Prostate gland (tissue), 2 donors: ENCODE measurements around the gene C18orf63. TPM values are rescaled to one million over a fixed set of nuclear protein-coding genes. Genes with fewer than 3 reads are reported as not detected.

ENCODE experiments used
- DNase-seq: peaks from one replicate; pipeline ENCODE4 v3.0.0-alpha.2; 2019; ENCODE audit warnings: low spot score
- H3K27ac ChIP-seq, 2 donors: fragments of 200-600 bp; sonication (generic); 2 replicates each; pipeline ENCODE4 v1.5.1; 2017 to 2019
- H3K27me3 ChIP-seq: fragments of 200-600 bp; sonication (generic); replicated peaks from 2 replicates; pipeline ENCODE4 v1.5.1; 2019; ENCODE audit not compliant: insufficient read depth
- H3K36me3 ChIP-seq, 2 donors: fragments of 200-600 bp; sonication (generic); 1 replicate in 1 of 2; 2 replicates in 1 of 2; pipeline versions ENCODE4 v1.5.1 to v1.8.1; 2017 to 2019
- H3K4me1 ChIP-seq: fragments of 200-600 bp; sonication (generic); replicated peaks from 2 replicates; pipeline ENCODE4 v1.5.1; 2019
- H3K4me3 ChIP-seq, 2 donors: fragments of 200-600 bp; sonication (generic); 2 replicates each; pipeline ENCODE4 v1.5.1; 2017 to 2019
- H3K9me3 ChIP-seq: fragments of 200-600 bp; sonication (generic); 2 replicates; pipeline ENCODE4 v1.5.1; 2017
- POLR2A ChIP-seq: fragments of 450-650 bp; IDR thresholded peaks from one replicate; pipeline ENCODE4 v1.6.1; 2016; ENCODE audit warnings: antibody characterized with exemption, mild to moderate bottlenecking
- POLR2AphosphoS5 ChIP-seq: sonication (generic); formaldehyde crosslinking; IDR thresholded peaks from one replicate; pipeline ENCODE4 v1.6.1; 2017; ENCODE audit warnings: antibody characterized with exemption
- WGBS: methylation state at CpG from one replicate; pipeline ENCODE4 v1.1.5; 2018; 5-methylcytosine and 5-hydroxymethylcytosine counted together
- intact Hi-C: fragments of 100-400 bp; cut with DNase I; formaldehyde crosslinking; loops from one replicate; pipeline ENCODE4 v1.14.2; 2022
- total RNA-seq, 2 donors: library from RNA; depleted of rRNA; stranded (reverse); fragments of >200 nt; gene quantifications; one replicate each; pipeline ENCODE4 v1.1.0, GENCODE V29; 2016
- TF ChIP-seq, protein P1 (sequence below), 4 experiments: fragments of 200-600 bp in 2 of 4; fragments of 450-650 bp in 2 of 4; sonication (generic) in 2 of 4; IDR thresholded peaks; 1 replicate in 3 of 4; 2 replicates in 1 of 4; pipeline ENCODE4 v1.5.1; 2016 to 2019; ENCODE audit warnings: antibody characterized with exemption in 4 of 4, mild to moderate bottlenecking in 2 of 4, moderate library complexity in 2 of 4

The C18orf63 gene
- total RNA-seq, 2 donors from 2014 or later: 4.7 TPM; not detected in 1

DNA sequence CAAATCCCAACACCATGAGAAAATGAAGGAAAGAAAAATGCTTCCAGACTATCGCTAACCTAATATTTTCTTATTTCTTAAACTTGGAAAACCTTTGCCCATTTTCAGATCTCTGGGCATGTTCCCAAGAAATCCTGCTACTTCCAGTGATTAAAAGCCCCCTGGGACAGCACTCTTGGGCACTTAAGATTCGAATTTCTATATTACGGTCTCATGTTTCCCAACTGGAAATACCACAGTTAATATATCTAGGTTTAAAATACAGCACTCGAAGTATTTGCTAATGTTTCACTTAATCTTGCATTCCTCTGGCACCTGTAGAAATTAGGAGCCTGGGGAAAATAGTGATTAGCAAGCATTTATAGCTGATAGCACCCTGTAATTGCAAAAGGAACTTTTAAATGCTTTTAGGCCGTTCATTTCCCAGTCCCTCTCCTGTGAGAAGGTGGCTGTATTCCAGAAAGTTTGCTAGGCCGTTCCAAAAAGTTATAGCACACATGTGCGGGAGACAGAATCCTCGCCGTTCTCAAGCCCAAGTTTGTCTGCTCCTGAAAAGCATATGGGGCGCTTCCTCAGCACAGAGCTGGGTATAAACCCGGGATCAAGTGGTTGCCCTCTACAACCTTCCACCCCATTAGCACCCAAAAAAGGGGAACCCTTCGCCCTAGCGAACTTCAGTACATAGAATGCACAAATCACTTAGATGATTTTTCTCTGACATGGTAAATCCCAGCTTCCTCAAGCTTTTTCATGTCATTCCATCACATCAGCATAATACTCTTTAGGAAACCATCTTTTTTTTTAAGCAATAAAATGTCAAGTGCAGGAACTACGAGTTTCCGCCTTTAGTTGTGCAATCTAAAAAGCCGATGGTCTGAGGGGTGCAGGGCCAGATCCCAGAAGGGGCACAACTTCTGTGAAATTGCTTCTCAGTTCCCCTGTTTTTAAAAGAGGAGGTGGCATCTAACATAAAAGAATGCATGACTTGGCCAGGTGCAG lies 80.8 kb downstream of the C18orf63 start:
- no peak for DNase-seq
- intact Hi-C loops: no loop called here
- Histone ChIP-seq H3K9me3 (no peaks in the 10 kb centered on the region), H3K27me3 (no peaks in the 10 kb centered on the region), H3K36me3 (no peaks in the 10 kb centered on the region), H3K4me3 (no peak overlapping the region), H3K4me1 (no peaks in the 10 kb centered on the region), H3K27ac (no peak overlapping the region)
- no peak for TF ChIP-seq POLR2AphosphoS5
- TF ChIP-seq POLR2A: no peak
- TF ChIP-seq, protein P1, sequence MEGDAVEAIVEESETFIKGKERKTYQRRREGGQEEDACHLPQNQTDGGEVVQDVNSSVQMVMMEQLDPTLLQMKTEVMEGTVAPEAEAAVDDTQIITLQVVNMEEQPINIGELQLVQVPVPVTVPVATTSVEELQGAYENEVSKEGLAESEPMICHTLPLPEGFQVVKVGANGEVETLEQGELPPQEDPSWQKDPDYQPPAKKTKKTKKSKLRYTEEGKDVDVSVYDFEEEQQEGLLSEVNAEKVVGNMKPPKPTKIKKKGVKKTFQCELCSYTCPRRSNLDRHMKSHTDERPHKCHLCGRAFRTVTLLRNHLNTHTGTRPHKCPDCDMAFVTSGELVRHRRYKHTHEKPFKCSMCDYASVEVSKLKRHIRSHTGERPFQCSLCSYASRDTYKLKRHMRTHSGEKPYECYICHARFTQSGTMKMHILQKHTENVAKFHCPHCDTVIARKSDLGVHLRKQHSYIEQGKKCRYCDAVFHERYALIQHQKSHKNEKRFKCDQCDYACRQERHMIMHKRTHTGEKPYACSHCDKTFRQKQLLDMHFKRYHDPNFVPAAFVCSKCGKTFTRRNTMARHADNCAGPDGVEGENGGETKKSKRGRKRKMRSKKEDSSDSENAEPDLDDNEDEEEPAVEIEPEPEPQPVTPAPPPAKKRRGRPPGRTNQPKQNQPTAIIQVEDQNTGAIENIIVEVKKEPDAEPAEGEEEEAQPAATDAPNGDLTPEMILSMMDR (IDR thresholded peaks at IDR 0.05): no peak
- 40% methylated on average over 16 of the region's 16 CpGs for WGBS

GRCh38 chr18:74397572-74397971 lies 81.9 kb downstream of the C18orf63 start:
- Histone ChIP-seq H3K27me3 (no peaks in the 10 kb centered on the region), H3K4me1 (no peaks in the 10 kb centered on the region), H3K27ac (no peak overlapping the region), H3K9me3 (no peaks in the 10 kb centered on the region), H3K4me3 (no peak overlapping the region), H3K36me3 (no peaks in the 10 kb centered on the region)
- WGBS: 87% methylated on average over 6 of the region's 7 CpGs
- intact Hi-C loops: no loop called here
- TF ChIP-seq, protein P1 (IDR thresholded peaks at IDR 0.05): no peak
- no peak for TF ChIP-seq POLR2AphosphoS5
- TF ChIP-seq POLR2A: no peak
- DNase-seq: no peak

GRCh38 chr18:74399091-74399887 lies 83.7 kb downstream of the C18orf63 start:
- Histone ChIP-seq H3K4me3 (no peak overlapping the region), H3K36me3 (no peaks in the 10 kb centered on the region), H3K9me3 (no peaks in the 10 kb centered on the region), H3K4me1 (no peaks in the 10 kb centered on the region), H3K27me3 (no peaks in the 10 kb centered on the region), H3K27ac (no peak overlapping the region)
- intact Hi-C loops: no loop called here
- DNase-seq: no peak
- no peak for TF ChIP-seq POLR2A
- WGBS: 50% methylated on average over 14 of the region's 14 CpGs

- Histone ChIP-seq H3K27ac (no peak overlapping the region), H3K36me3 (no peaks in the 10 kb centered on the region), H3K4me3 (no peak overlapping the region), H3K27me3 (no peaks in the 10 kb centered on the region), H3K9me3 (no peaks in the 10 kb centered on the region), H3K4me1 (no peaks in the 10 kb centered on the region)
- TF ChIP-seq POLR2A: no peak
- TF ChIP-seq, protein P1 (IDR thresholded peaks at IDR 0.05): no peak
- DNase-seq: no peak
- intact Hi-C loops: no loop called here
- WGBS: 86% methylated on average over 4 of the region's 4 CpGs
Measured at GRCh38 chr18:74400813-74401212, 85.2 kb downstream of the C18orf63 start.

GRCh38 chr18:74402806-74403433 lies 87.3 kb downstream of the C18orf63 start:
- no peak overlapping the region for H3K27ac ChIP-seq
- intact Hi-C loops: no loop called here
- 88% methylated on average over 9 of the region's 9 CpGs for WGBS
- no peaks in the 10 kb centered on the region for H3K4me1 ChIP-seq
- H3K9me3 ChIP-seq: no peaks in the 10 kb centered on the region
- no peaks in the 10 kb centered on the region for H3K36me3 ChIP-seq
- TF ChIP-seq, protein P1 (IDR thresholded peaks at IDR 0.05): no peak
- TF ChIP-seq POLR2AphosphoS5 (no peak), POLR2A (no peak)
- no peak for DNase-seq
- H3K27me3 ChIP-seq: no peaks in the 10 kb centered on the region
- H3K4me3 ChIP-seq: no peak overlapping the region
